Sigmoid colon (tissue), 4 donors: ENCODE measurements around the gene FASTK.

Experiments
- CTCF ChIP-seq, 4 experiments: fragments of 450-650 bp in 3 of 4; fragments of 200-600 bp in 1 of 4; IDR thresholded peaks; one replicate each; pipeline ENCODE4 v1.5.1; 2016 to 2019; ENCODE audit warnings: antibody characterized with exemption in 4 of 4, mild to moderate bottlenecking in 3 of 4, moderate library complexity in 2 of 4
- EP300 ChIP-seq, 4 donors: sonication (generic); formaldehyde crosslinking; IDR thresholded peaks; one replicate each; pipeline ENCODE4 v1.6.1; 2017; ENCODE audit warnings: antibody characterized with exemption in 4 of 4
- POLR2A ChIP-seq, 2 donors: fragments of 450-650 bp; IDR thresholded peaks; one replicate each; pipeline ENCODE4 v1.6.1; 2016; ENCODE audit warnings: antibody characterized with exemption in 2 of 2, mild to moderate bottlenecking in 2 of 2, moderate library complexity in 2 of 2
- POLR2AphosphoS5 ChIP-seq, 4 donors: sonication (generic); formaldehyde crosslinking; IDR thresholded peaks; one replicate each; pipeline ENCODE4 v1.6.1; 2017; ENCODE audit warnings: antibody characterized with exemption in 4 of 4

GRCh38 chr7:151095123-151095797 is 14.7 kb upstream of the FASTK start:
- TF ChIP-seq CTCF (IDR thresholded peaks at IDR 0.05) = no peak
- no peak for TF ChIP-seq POLR2A (IDR thresholded peaks at IDR 0.05)
- no peak for TF ChIP-seq POLR2AphosphoS5 (IDR thresholded peaks at IDR 0.05)
- no peak for TF ChIP-seq EP300 (IDR thresholded peaks at IDR 0.05)
